HG03066 (cell line): Measurements from ENCODE around the gene B3GAT3.
"Not testable (repeated sequence)": the region's sequence is repeated elsewhere in the genome, so short reads cannot be mapped to it uniquely, and the experiment has no call there.

ENCODE experiments used
- ATAC-seq: cut with Tn5 transposase; IDR thresholded peaks from one replicate; pipeline ENCODE4 v1.9.1; 2021; ENCODE audit warnings: low read depth; ENCODE audit not compliant: unreplicated experiment

The B3GAT3 gene

GRCh38 chr11:62580959-62581715 lies 40.6 kb downstream of the B3GAT3 start:
- ATAC-seq = no peak

GRCh38 chr11:62579252-62579651 lies 42.5 kb downstream of the B3GAT3 start:
- no peak for ATAC-seq

- no peak for ATAC-seq
Measured at GRCh38 chr11:62578541-62578940, 43.2 kb downstream of the B3GAT3 start.

- ATAC-seq = no peak
Measured at GRCh38 chr11:62577046-62577714, 44.6 kb downstream of the B3GAT3 start.

- ATAC-seq = no peak
Measured at GRCh38 chr11:62575837-62576236, 45.9 kb downstream of the B3GAT3 start.

- no peak for ATAC-seq
Measured at GRCh38 chr11:62575156-62575555, 46.6 kb downstream of the B3GAT3 start.

- no peak for ATAC-seq
Measured at GRCh38 chr11:62574363-62575071, 47.3 kb downstream of the B3GAT3 start.

- peak; percentile 84 for ATAC-seq
Measured at GRCh38 chr11:62573592-62574362, 48.0 kb downstream of the B3GAT3 start, which contains the start of gene EEF1G. EEF1G (minus strand) TSS chr11:62573891; CDS start chr11:62573842, 49 bp downstream.

- no peak for ATAC-seq
Measured at GRCh38 chr11:62573006-62573591, 48.7 kb downstream of the B3GAT3 start.

GRCh38 chr11:62572431-62572830 lies 49.4 kb downstream of the B3GAT3 start:
- no peak for ATAC-seq

GRCh38 chr11:62571493-62571892 lies 50.3 kb downstream of the B3GAT3 start:
- not testable (repeated sequence) for ATAC-seq

GRCh38 chr11:62570903-62571302 lies 50.9 kb downstream of the B3GAT3 start:
- not testable (repeated sequence) for ATAC-seq

GRCh38 chr11:62569611-62570010 lies 52.2 kb downstream of the B3GAT3 start:
- ATAC-seq = no peak

- ATAC-seq = no peak
Measured at GRCh38 chr11:62567018-62567633, 54.7 kb downstream of the B3GAT3 start.

- ATAC-seq = no peak
Measured at GRCh38 chr11:62566247-62566646, 55.5 kb downstream of the B3GAT3 start.
